ENCODE data around the gene JMJD1C. TPM values are rescaled to one million over a fixed set of nuclear protein-coding genes. Genes with fewer than 3 reads are reported as not detected.

JMJD1C gene
- total and polyA plus RNA-seq, 12 donors, result 36.0 to 124 (median 57.2) TPM

DNA sequence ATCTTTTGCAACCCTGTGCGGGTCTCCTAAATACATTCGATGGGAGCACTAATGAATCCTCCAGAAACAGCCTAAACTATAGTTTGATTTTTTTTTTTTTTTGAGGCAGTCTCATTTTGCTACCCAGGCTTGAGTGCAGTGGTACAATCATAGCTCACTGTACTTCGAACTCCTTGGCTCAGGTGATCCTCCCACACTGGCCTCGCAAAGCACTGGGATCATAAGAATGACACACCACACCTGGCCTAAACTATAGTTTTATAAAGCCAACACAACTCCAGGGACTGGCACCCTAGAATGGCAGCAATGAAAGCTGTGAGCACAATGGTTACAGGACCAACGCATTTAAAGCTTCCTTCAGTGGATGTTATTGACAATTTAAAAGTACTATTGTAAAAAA, 14.5 kb upstream of the JMJD1C start:
- intact Hi-C loops (cut with DNase I), result no loop called here
- no peak overlapping the region for H3K27ac ChIP-seq
- no peaks in the 10 kb centered on the region for H3K27me3 ChIP-seq
- no peak for DNase-seq
- no peaks in the 10 kb centered on the region for H3K9me3 ChIP-seq (replicated peaks in 1 of 3)
- peaks cover 0 to 16% of the 10 kb centered on the region in 2 donors for H3K4me1 ChIP-seq (replicated peaks in 1 of 2)
- TF ChIP-seq, protein P1, sequence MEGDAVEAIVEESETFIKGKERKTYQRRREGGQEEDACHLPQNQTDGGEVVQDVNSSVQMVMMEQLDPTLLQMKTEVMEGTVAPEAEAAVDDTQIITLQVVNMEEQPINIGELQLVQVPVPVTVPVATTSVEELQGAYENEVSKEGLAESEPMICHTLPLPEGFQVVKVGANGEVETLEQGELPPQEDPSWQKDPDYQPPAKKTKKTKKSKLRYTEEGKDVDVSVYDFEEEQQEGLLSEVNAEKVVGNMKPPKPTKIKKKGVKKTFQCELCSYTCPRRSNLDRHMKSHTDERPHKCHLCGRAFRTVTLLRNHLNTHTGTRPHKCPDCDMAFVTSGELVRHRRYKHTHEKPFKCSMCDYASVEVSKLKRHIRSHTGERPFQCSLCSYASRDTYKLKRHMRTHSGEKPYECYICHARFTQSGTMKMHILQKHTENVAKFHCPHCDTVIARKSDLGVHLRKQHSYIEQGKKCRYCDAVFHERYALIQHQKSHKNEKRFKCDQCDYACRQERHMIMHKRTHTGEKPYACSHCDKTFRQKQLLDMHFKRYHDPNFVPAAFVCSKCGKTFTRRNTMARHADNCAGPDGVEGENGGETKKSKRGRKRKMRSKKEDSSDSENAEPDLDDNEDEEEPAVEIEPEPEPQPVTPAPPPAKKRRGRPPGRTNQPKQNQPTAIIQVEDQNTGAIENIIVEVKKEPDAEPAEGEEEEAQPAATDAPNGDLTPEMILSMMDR (IDR thresholded peaks at IDR 0.05), result no peak
- TF ChIP-seq POLR2A (IDR thresholded peaks at IDR 0.05), result no peak
- H3K4me3 ChIP-seq, result no peak overlapping the region
- H3K36me3 ChIP-seq (replicated peaks in 1 of 2), result no peaks in the 10 kb centered on the region
- 97 to 99% (median 98%) methylated on average over 5 of the region's 5 CpGs for WGBS, 4 donors

DNA sequence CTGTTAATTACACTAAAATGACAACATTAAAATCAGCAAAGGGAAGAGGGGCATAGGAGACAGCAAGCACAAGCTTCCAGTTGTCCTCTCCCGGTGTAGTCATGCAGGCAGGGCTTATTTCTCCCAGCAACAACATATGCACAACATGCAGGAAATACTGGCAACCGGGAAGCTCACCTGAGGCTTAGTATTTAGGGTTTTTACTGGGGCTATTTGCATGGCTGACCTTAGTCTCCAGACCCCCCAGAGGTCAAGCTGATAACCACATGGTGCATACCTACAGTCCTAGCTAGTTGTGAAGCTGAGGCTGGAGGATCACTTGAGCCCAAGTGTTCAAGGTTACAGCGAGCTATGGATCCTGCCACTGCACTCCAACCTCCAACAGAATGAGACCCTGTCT, 12.8 kb upstream of the JMJD1C start:
- Histone ChIP-seq H3K9me3 (replicated peaks in 1 of 3) (no peaks in the 10 kb centered on the region), H3K27me3 (no peaks in the 10 kb centered on the region), H3K27ac (no peak overlapping the region), H3K36me3 (replicated peaks in 1 of 2) (no peaks in the 10 kb centered on the region), H3K4me3 (no peak overlapping the region), H3K4me1 (replicated peaks in 1 of 2) (peaks cover 0 to 16% of the 10 kb centered on the region in 2 donors)
- DNase-seq, result no peak
- intact Hi-C loops (cut with DNase I), result no loop called here
- no peak for TF ChIP-seq POLR2A (IDR thresholded peaks at IDR 0.05)
- TF ChIP-seq, protein P1 (IDR thresholded peaks at IDR 0.05), result no peak
- 77 to 94% (median 82%) methylated on average over 3 of the region's 3 CpGs for WGBS, 4 donors

DNA sequence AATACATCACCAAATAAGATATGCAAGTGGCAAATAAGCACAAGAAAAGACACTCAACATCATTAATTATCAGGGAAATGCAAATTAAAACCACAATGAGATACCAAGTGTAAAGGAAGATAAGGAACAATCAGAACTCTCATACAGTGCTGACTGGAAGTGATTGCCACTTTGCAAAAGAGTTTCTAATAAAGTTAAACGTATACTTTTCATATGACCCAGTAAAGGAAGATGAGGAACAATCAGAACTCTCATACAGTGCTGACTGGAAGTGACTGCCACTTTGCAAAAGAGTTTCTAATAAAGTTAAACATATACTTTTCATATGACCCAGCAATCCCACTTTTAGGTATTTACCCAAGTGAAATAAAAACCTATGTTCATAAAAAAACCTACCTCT, 12.2 kb upstream of the JMJD1C start:
- DNase-seq, result no peak
- no peaks in the 10 kb centered on the region for H3K9me3 ChIP-seq (replicated peaks in 1 of 3)
- no peaks in the 10 kb centered on the region for H3K27me3 ChIP-seq
- H3K4me1 ChIP-seq (replicated peaks in 1 of 2), result peaks cover 0 to 16% of the 10 kb centered on the region in 2 donors
- intact Hi-C loops (cut with DNase I), result no loop called here
- TF ChIP-seq, protein P1 (IDR thresholded peaks at IDR 0.05), result no peak
- TF ChIP-seq POLR2A (IDR thresholded peaks at IDR 0.05), result no peak
- H3K27ac ChIP-seq, result no peak overlapping the region
- H3K4me3 ChIP-seq, result no peak overlapping the region
- WGBS, 4 donors, result 68 to 79% (median 75%) methylated on average over 1 of the region's 1 CpG
- H3K36me3 ChIP-seq (replicated peaks in 1 of 2), result no peaks in the 10 kb centered on the region

DNA sequence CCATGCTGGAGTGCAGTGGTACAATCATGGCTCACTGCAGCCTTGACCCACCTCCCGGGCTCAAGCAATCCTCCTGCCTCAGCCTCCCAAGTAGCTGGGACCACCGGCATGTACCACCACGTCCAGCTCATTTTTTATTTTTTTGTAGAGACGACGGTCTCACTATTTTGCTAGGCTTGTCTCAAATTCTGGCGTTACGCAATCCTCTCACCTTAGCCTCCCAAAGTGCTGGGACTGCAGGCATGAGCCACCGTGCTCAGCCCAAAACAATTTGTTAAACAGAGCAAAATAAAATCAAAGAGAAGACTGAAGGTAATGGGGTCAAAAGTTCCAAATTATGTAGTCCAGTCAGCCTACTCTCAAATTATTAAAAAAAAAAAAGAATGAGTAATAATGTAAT, 8.7 kb upstream of the JMJD1C start:
- H3K36me3 ChIP-seq (replicated peaks in 1 of 2), result no peaks in the 10 kb centered on the region
- peaks cover 0 to 9% of the 10 kb centered on the region in 2 donors for H3K4me1 ChIP-seq (replicated peaks in 1 of 2)
- H3K27me3 ChIP-seq, result no peaks in the 10 kb centered on the region
- no peaks in the 10 kb centered on the region for H3K9me3 ChIP-seq (replicated peaks in 1 of 3)
- no peak for DNase-seq
- no peak overlapping the region for H3K4me3 ChIP-seq
- intact Hi-C loops (cut with DNase I), result no loop called here
- WGBS, 4 donors, result 90 to 95% (median 93%) methylated on average over 8 of the region's 8 CpGs
- TF ChIP-seq, protein P1 (IDR thresholded peaks at IDR 0.05), result no peak
- no peak for TF ChIP-seq POLR2A (IDR thresholded peaks at IDR 0.05)
- H3K27ac ChIP-seq, result no peak overlapping the region

Measured in adrenal gland (tissue), 12 donors.